Suprapubic skin (tissue), 3 donors: Measurements from ENCODE around the gene ENPEP.

Experiments
- CTCF ChIP-seq, 2 donors: fragments of 200-600 bp in 1 of 2; fragments of 450-650 bp in 1 of 2; sonication (generic) in 1 of 2; IDR thresholded peaks; one replicate each; pipeline ENCODE4 v1.5.1; 2016 to 2019; ENCODE audit warnings: antibody characterized with exemption in 2 of 2, mild to moderate bottlenecking in 1 of 2, moderate library complexity in 1 of 2
- EP300 ChIP-seq: sonication (generic); formaldehyde crosslinking; IDR thresholded peaks from one replicate; pipeline ENCODE4 v1.6.1; 2017; ENCODE audit warnings: antibody characterized with exemption

GRCh38 chr4:110442788-110443187 lies 33.2 kb upstream of the ENPEP start:
- TF ChIP-seq EP300 (no peak), CTCF (IDR thresholded peaks at IDR 0.05) (no peak)
